ENCODE results near the gene RASAL2. TPM values are rescaled to one million over a fixed set of nuclear protein-coding genes. Genes with fewer than 3 reads are reported as not detected.
A peak's percentile ranks its signal among the peaks of the same experiment; 100 is the strongest.

Gene RASAL2
- total RNA-seq, 2 donors from 2014 or later: 0.02 to 0.11 TPM

- H3K36me3 Mint-ChIP-seq (ENCODE audit: low read depth): no peaks in the 10 kb centered on the region
- no peaks in the 10 kb centered on the region for H3K4me1 Mint-ChIP-seq
Observed at GRCh38 chr1:178273707-178274410, 180.0 kb downstream of the RASAL2 start.

GRCh38 chr1:178275049-178275448 lies 181.1 kb downstream of the RASAL2 start:
- Mint-ChIP-seq H3K27ac (no peak overlapping the region), H3K9me3 (no peaks in the 10 kb centered on the region), H3K27me3 (no peaks in the 10 kb centered on the region), H3K36me3 (ENCODE audit: low read depth) (no peaks in the 10 kb centered on the region), H3K4me1 (no peaks in the 10 kb centered on the region), H3K4me3 (no peak overlapping the region)
- ATAC-seq (replicated peaks): no peak

More at GRCh38 chr1:178273707-178274410, 180.0 kb downstream of the RASAL2 start:
- no peaks in the 10 kb centered on the region for H3K27me3 Mint-ChIP-seq
- no peak overlapping the region for H3K4me3 Mint-ChIP-seq
- no peak for ATAC-seq (replicated peaks)
- H3K9me3 Mint-ChIP-seq: no peaks in the 10 kb centered on the region
- H3K27ac Mint-ChIP-seq: no peak overlapping the region

- H3K27me3 Mint-ChIP-seq: no peaks in the 10 kb centered on the region
- H3K9me3 Mint-ChIP-seq: no peaks in the 10 kb centered on the region
- no peaks in the 10 kb centered on the region for H3K36me3 Mint-ChIP-seq (ENCODE audit: low read depth)
- no peak for ATAC-seq (replicated peaks)
- H3K27ac Mint-ChIP-seq: no peak overlapping the region
- H3K4me3 Mint-ChIP-seq: no peak overlapping the region
- no peaks in the 10 kb centered on the region for H3K4me1 Mint-ChIP-seq
Observed at GRCh38 chr1:178275553-178275952, 181.6 kb downstream of the RASAL2 start.

GRCh38 chr1:178277793-178278530 lies 184.1 kb downstream of the RASAL2 start:
- no peak overlapping the region for H3K4me3 Mint-ChIP-seq
- no peaks in the 10 kb centered on the region for H3K4me1 Mint-ChIP-seq
- H3K36me3 Mint-ChIP-seq (ENCODE audit: low read depth): no peaks in the 10 kb centered on the region
- ATAC-seq (replicated peaks): no peak
- H3K9me3 Mint-ChIP-seq: no peaks in the 10 kb centered on the region
- H3K27ac Mint-ChIP-seq: no peak overlapping the region
- no peaks in the 10 kb centered on the region for H3K27me3 Mint-ChIP-seq

- Mint-ChIP-seq H3K4me3 (no peak overlapping the region), H3K27me3 (no peaks in the 10 kb centered on the region), H3K27ac (no peak overlapping the region), H3K4me1 (no peaks in the 10 kb centered on the region), H3K36me3 (ENCODE audit: low read depth) (no peaks in the 10 kb centered on the region), H3K9me3 (no peaks in the 10 kb centered on the region)
- ATAC-seq (replicated peaks): no peak
Observed at GRCh38 chr1:178278916-178279686, 185.2 kb downstream of the RASAL2 start.

- no peaks in the 10 kb centered on the region for H3K36me3 Mint-ChIP-seq (ENCODE audit: low read depth)
- no peaks in the 10 kb centered on the region for H3K9me3 Mint-ChIP-seq
- H3K27ac Mint-ChIP-seq: no peak overlapping the region
- no peak overlapping the region for H3K4me3 Mint-ChIP-seq
- no peak for ATAC-seq (replicated peaks)
- no peaks in the 10 kb centered on the region for H3K27me3 Mint-ChIP-seq
- no peaks in the 10 kb centered on the region for H3K4me1 Mint-ChIP-seq
Observed at GRCh38 chr1:178282949-178283367, 189.1 kb downstream of the RASAL2 start.

GRCh38 chr1:178283409-178283808 lies 189.5 kb downstream of the RASAL2 start:
- Mint-ChIP-seq H3K27ac (no peak overlapping the region), H3K9me3 (no peaks in the 10 kb centered on the region), H3K4me3 (no peak overlapping the region), H3K27me3 (no peaks in the 10 kb centered on the region), H3K4me1 (no peaks in the 10 kb centered on the region), H3K36me3 (ENCODE audit: low read depth) (no peaks in the 10 kb centered on the region)
- no peak for ATAC-seq (replicated peaks)

GRCh38 chr1:178284058-178284457 lies 190.2 kb downstream of the RASAL2 start:
- Mint-ChIP-seq H3K27ac (no peak overlapping the region), H3K9me3 (no peaks in the 10 kb centered on the region), H3K4me1 (no peaks in the 10 kb centered on the region), H3K4me3 (no peak overlapping the region), H3K36me3 (ENCODE audit: low read depth) (no peaks in the 10 kb centered on the region), H3K27me3 (peaks cover 3% of the 10 kb centered on the region)
- no peak for ATAC-seq (replicated peaks)

GRCh38 chr1:178291166-178291565 lies 197.3 kb downstream of the RASAL2 start:
- Mint-ChIP-seq H3K4me1 (no peaks in the 10 kb centered on the region), H3K36me3 (ENCODE audit: low read depth) (no peaks in the 10 kb centered on the region), H3K9me3 (no peaks in the 10 kb centered on the region), H3K27ac (no peak overlapping the region), H3K4me3 (no peak overlapping the region), H3K27me3 (peaks cover 8% of the 10 kb centered on the region)
- ATAC-seq (replicated peaks): no peak

GRCh38 chr1:178294654-178295053 lies 200.8 kb downstream of the RASAL2 start:
- Mint-ChIP-seq H3K4me1 (no peaks in the 10 kb centered on the region), H3K9me3 (no peaks in the 10 kb centered on the region), H3K4me3 (no peak overlapping the region), H3K27me3 (peaks cover 5% of the 10 kb centered on the region), H3K36me3 (ENCODE audit: low read depth) (no peaks in the 10 kb centered on the region), H3K27ac (no peak overlapping the region)
- no peak for ATAC-seq (replicated peaks)

- Mint-ChIP-seq H3K36me3 (ENCODE audit: low read depth) (no peaks in the 10 kb centered on the region), H3K9me3 (no peaks in the 10 kb centered on the region), H3K4me3 (no peak overlapping the region), H3K27me3 (peaks cover 12% of the 10 kb centered on the region), H3K27ac (no peak overlapping the region), H3K4me1 (no peaks in the 10 kb centered on the region)
- ATAC-seq (replicated peaks): no peak
Observed at GRCh38 chr1:178300352-178300699, 206.4 kb downstream of the RASAL2 start.

- ATAC-seq (replicated peaks): no peak
- Mint-ChIP-seq H3K27me3 (peaks cover 15% of the 10 kb centered on the region), H3K4me1 (no peaks in the 10 kb centered on the region), H3K4me3 (no peak overlapping the region), H3K27ac (no peak overlapping the region), H3K9me3 (no peaks in the 10 kb centered on the region), H3K36me3 (ENCODE audit: low read depth) (no peaks in the 10 kb centered on the region)
Observed at GRCh38 chr1:178301141-178301540, 207.2 kb downstream of the RASAL2 start.

- H3K4me3 Mint-ChIP-seq: no peak overlapping the region
- no peaks in the 10 kb centered on the region for H3K36me3 Mint-ChIP-seq (ENCODE audit: low read depth)
- H3K27me3 Mint-ChIP-seq: peaks cover 18% of the 10 kb centered on the region
- H3K4me1 Mint-ChIP-seq: no peaks in the 10 kb centered on the region
- H3K27ac Mint-ChIP-seq: no peak overlapping the region
- ATAC-seq (replicated peaks): no peak
- H3K9me3 Mint-ChIP-seq: no peaks in the 10 kb centered on the region
Observed at GRCh38 chr1:178307264-178307663, 213.4 kb downstream of the RASAL2 start.

GRCh38 chr1:178308438-178308837 lies 214.5 kb downstream of the RASAL2 start:
- Mint-ChIP-seq H3K4me1 (no peaks in the 10 kb centered on the region), H3K27ac (no peak overlapping the region), H3K4me3 (no peak overlapping the region), H3K9me3 (no peaks in the 10 kb centered on the region), H3K36me3 (ENCODE audit: low read depth) (no peaks in the 10 kb centered on the region), H3K27me3 (peaks cover 15% of the 10 kb centered on the region)
- ATAC-seq (replicated peaks): no peak

- Mint-ChIP-seq H3K27me3 (peaks cover 8% of the 10 kb centered on the region), H3K27ac (no peak overlapping the region), H3K9me3 (no peaks in the 10 kb centered on the region), H3K4me3 (no peak overlapping the region), H3K4me1 (no peaks in the 10 kb centered on the region), H3K36me3 (ENCODE audit: low read depth) (no peaks in the 10 kb centered on the region)
- peak; percentile 26 for ATAC-seq (replicated peaks)
Observed at GRCh38 chr1:178310685-178311105, 216.8 kb downstream of the RASAL2 start.
